Fibroblast of lung (primary cell): ENCODE measurements around the gene CALML6. TPM values are rescaled to one million over a fixed set of nuclear protein-coding genes. Genes with fewer than 3 reads are reported as not detected.

Experiments
- DNase-seq, 2 donors: peaks; one replicate each; pipeline versions ENCODE4 v3.0.0 to v3.0.0-alpha.2; 2010; ENCODE audit warnings: low read depth in 2 of 2
- H2AFZ ChIP-seq: 2 replicates; pipeline ENCODE4 v1.5.1; 2012; ENCODE audit warnings: low read length, control low read depth, inconsistent platforms
- H3K27ac ChIP-seq: 2 replicates; pipeline ENCODE4 v1.5.1; 2011; ENCODE audit warnings: low read length, control low read depth; ENCODE audit not compliant: insufficient read depth
- H3K27me3 ChIP-seq: 2 replicates; pipeline ENCODE4 v1.5.1; 2011; ENCODE audit warnings: mild to moderate bottlenecking, low read length; ENCODE audit not compliant: control insufficient read depth, insufficient read depth
- H3K36me3 ChIP-seq: 2 replicates; pipeline ENCODE4 v1.5.1; 2011; ENCODE audit warnings: low read length; ENCODE audit not compliant: control insufficient read depth, insufficient read depth
- H3K4me1 ChIP-seq: 2 replicates; pipeline ENCODE4 v1.5.1; 2011; ENCODE audit warnings: low read length; ENCODE audit not compliant: control insufficient read depth, insufficient read depth; ENCODE audit errors: extremely low read depth
- H3K4me2 ChIP-seq: 2 replicates; pipeline ENCODE4 v1.5.1; 2011; ENCODE audit warnings: low read length, control low read depth; ENCODE audit not compliant: insufficient read depth; ENCODE audit errors: extremely low read depth
- H3K4me3 ChIP-seq, 4 experiments: fragments of 200-600 bp in 1 of 4; sonication (generic) in 1 of 4; replicated peaks in 1 of 4; 2 replicates each; pipeline ENCODE4 v1.5.1; 2011 to 2016; ENCODE audit warnings: low read length in 4 of 4, low read depth in 3 of 4, mild to moderate bottlenecking in 3 of 4, control low read depth in 2 of 4, inconsistent platforms in 1 of 4, mixed read lengths in 1 of 4; ENCODE audit not compliant: insufficient read depth in 1 of 4; ENCODE audit errors: control extremely low read depth in 1 of 4
- H3K79me2 ChIP-seq: 2 replicates; pipeline ENCODE4 v1.5.1; 2012; ENCODE audit warnings: mild to moderate bottlenecking, low read length, inconsistent platforms; ENCODE audit not compliant: control insufficient read depth, insufficient read depth
- H3K9ac ChIP-seq: 2 replicates; pipeline ENCODE4 v1.5.1; 2011; ENCODE audit warnings: mild to moderate bottlenecking, low read length, control low read depth; ENCODE audit not compliant: insufficient read depth
- H3K9me3 ChIP-seq: 2 replicates; pipeline ENCODE4 v1.5.1; 2012; ENCODE audit warnings: low read depth, low read length; ENCODE audit not compliant: control insufficient read depth, insufficient read depth
- H4K20me1 ChIP-seq: 2 replicates; pipeline ENCODE4 v1.5.1; 2011; ENCODE audit warnings: low read length; ENCODE audit not compliant: control insufficient read depth, insufficient read depth; ENCODE audit errors: extremely low read depth
- EZH2 ChIP-seq: IDR thresholded peaks from 2 replicates; pipeline ENCODE4 v1.5.1; 2012; ENCODE audit warnings: low read length, control low read depth, mild to moderate bottlenecking; ENCODE audit errors: missing control alignments
- polyA plus RNA-seq, 2 donors: library from polyadenylated mRNA; depleted of rRNA in 1 of 2; stranded (reverse) in 1 of 2; unstranded in 1 of 2; fragments of >200 nt; gene quantifications; 2 replicates each; pipeline ENCODE4 v1.2.1, GENCODE V29; 2011 to 2012; ENCODE audit warnings: missing spikeins in 1 of 2
- total RNA-seq: library from RNA; depleted of rRNA; stranded (reverse); fragments of >200 nt; gene quantifications from 2 replicates; pipeline ENCODE4 v1.2.1, GENCODE V29; 2014
- TF ChIP-seq, protein P1 (sequence below), 2 donors: IDR thresholded peaks in 1 of 2; conservative IDR thresholded peaks in 1 of 2; 1 replicate in 1 of 2; 2 replicates in 1 of 2; pipeline ENCODE4 v1.5.1; 2011 to 2012; ENCODE audit warnings: low read length in 2 of 2, control low read depth in 1 of 2, inconsistent platforms in 1 of 2, low read depth in 1 of 2, mild to moderate bottlenecking in 1 of 2

CALML6 gene
- total and polyA plus RNA-seq, 2 donors (not counting 1 experiment from before 2014, with no cell fraction given): 0.09 to 0.17 TPM

DNA sequence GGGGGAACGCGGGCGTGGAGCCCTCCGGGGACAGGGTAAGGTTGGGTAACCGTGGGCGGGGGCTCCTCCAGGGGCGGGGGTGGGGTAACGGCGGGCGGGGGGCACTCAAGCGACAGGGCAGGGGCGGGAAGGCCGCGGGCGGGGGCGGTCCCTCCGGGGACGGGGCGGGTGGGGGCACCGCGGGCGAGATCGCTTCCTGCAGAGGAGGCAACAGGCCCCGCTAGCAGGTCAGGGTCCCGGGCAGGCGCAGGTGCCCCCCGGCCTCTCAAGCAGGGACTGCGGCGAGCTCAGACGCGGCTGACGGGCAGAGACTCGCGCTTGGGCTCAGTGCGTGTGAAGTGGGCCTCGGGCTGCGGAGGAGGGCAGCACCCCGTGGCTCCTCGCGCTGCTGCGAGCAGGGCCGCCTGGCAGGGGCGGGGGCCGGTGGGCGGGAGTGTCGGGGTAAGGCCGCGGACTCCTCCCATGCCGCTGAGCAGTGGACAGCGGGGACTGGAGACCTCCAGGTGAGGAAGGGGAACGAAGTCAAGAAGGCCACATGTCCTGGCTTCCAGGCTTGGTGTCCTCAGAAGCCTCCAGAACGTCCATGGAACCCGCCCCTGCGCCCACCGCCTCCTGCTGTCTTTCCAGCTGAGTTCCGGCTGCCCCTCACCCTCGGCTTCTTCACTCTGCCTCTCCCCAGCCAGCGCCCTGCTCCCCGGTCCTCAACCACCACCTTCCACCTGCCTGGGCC lies 23.5 kb upstream of the CALML6 start:
- Histone ChIP-seq H4K20me1 (peaks cover 7% of the 10 kb centered on the region), H3K9ac (peak overlapping the region; percentile 93), H3K36me3 (peaks cover 2% of the 10 kb centered on the region), H3K79me2 (peaks cover 43% of the 10 kb centered on the region), H3K27me3 (peaks cover 2% of the 10 kb centered on the region), H3K9me3 (no peaks in the 10 kb centered on the region), H3K4me2 (peak overlapping the region; percentile 99), H3K27ac (peak overlapping the region; percentile 69), H3K4me3 (peak overlapping the region; percentile 55 to 85 (median 58)), H3K4me1 (peaks cover 11% of the 10 kb centered on the region), H2AFZ (peak overlapping the region; percentile 83)
- TF ChIP-seq, protein P1, sequence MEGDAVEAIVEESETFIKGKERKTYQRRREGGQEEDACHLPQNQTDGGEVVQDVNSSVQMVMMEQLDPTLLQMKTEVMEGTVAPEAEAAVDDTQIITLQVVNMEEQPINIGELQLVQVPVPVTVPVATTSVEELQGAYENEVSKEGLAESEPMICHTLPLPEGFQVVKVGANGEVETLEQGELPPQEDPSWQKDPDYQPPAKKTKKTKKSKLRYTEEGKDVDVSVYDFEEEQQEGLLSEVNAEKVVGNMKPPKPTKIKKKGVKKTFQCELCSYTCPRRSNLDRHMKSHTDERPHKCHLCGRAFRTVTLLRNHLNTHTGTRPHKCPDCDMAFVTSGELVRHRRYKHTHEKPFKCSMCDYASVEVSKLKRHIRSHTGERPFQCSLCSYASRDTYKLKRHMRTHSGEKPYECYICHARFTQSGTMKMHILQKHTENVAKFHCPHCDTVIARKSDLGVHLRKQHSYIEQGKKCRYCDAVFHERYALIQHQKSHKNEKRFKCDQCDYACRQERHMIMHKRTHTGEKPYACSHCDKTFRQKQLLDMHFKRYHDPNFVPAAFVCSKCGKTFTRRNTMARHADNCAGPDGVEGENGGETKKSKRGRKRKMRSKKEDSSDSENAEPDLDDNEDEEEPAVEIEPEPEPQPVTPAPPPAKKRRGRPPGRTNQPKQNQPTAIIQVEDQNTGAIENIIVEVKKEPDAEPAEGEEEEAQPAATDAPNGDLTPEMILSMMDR (conservative IDR thresholded peaks at IDR 0.05 in 1 of 2, IDR thresholded peaks at IDR 0.05 in 1 of 2; ENCODE audit: low read depth in 1 of 2, low read length in 2 of 2): no peak
- no peak for TF ChIP-seq EZH2
- peak; percentile 33 to 52 for DNase-seq

DNA sequence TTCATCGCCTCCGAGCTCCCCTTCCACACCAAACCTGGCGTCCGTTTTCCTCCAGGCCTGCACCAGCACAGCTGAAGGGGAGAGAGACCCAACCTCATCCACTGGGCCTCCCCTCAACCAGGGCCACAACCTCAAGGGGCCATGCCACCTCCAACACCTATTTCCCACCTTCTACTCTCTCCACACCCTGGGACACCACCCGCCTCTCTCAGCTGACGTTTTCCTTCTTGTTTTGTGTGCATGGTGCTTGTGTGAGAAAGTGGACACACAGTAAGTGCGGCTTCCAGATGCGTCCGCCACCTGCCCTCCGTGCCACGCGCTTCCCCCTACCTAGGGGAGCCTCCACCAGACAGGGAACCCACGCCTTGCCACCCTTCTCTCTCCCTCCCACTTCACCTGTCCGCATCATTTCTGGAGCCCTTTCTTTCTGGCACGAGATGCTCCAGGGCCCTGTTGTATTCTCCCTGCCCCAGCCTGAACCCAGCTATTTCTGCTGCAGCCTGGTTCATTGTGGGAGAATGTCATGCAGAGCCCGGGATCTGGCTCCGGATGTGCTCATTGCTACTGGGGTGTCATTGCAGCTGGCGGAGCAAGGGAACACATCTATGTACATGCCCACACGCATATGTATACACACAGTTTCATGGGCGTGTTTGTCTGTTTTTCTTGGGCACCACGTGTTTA lies 22.8 kb upstream of the CALML6 start:
- H3K27ac ChIP-seq: no peak overlapping the region

DNA sequence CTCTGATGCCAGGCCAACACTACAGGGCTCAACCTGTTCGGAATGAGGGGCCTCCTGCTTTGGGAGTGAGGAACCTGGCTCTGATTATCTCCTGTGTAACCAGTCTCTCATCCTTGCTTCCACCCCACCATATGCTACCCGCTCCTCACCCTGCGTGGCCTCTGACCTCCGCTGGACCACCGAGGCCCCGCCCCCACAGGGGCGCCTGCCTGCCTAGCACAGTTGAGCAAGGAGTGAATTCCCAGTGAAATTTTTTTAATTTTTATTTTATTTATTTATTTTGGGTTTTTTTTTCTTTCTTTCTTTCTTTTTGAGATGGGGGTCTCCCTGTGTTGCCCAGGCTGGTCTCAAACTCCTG lies 22.3 kb upstream of the CALML6 start:
- DNase-seq: no peak
- no peak for TF ChIP-seq EZH2
- no peak overlapping the region for H3K27ac ChIP-seq
- H3K9me3 ChIP-seq: no peaks in the 10 kb centered on the region
- peaks cover 11% of the 10 kb centered on the region for H3K4me1 ChIP-seq
- peaks cover 2% of the 10 kb centered on the region for H3K36me3 ChIP-seq
- H3K79me2 ChIP-seq: peaks cover 31% of the 10 kb centered on the region
- H3K4me2 ChIP-seq: no peak overlapping the region
- H3K4me3 ChIP-seq: peak overlapping the region in 1 of 4 experiments; percentile 65
- peaks cover 4% of the 10 kb centered on the region for H4K20me1 ChIP-seq
- H3K9ac ChIP-seq: no peak overlapping the region
- peaks cover 2% of the 10 kb centered on the region for H3K27me3 ChIP-seq
- no peak overlapping the region for H2AFZ ChIP-seq

More for the DNA sequence above, 22.8 kb upstream of the CALML6 start:
- H3K27me3 ChIP-seq: peaks cover 2% of the 10 kb centered on the region
- peaks cover 36% of the 10 kb centered on the region for H3K79me2 ChIP-seq
- H2AFZ ChIP-seq: no peak overlapping the region
- H3K9ac ChIP-seq: peak overlapping the region; percentile 55
- peak overlapping the region; percentile 99 for H3K4me2 ChIP-seq
- peaks cover 4% of the 10 kb centered on the region for H4K20me1 ChIP-seq
- peaks cover 11% of the 10 kb centered on the region for H3K4me1 ChIP-seq
- H3K9me3 ChIP-seq: no peaks in the 10 kb centered on the region
- no peak for TF ChIP-seq EZH2
- TF ChIP-seq, protein P1 (conservative IDR thresholded peaks at IDR 0.05 in 1 of 2, IDR thresholded peaks at IDR 0.05 in 1 of 2; ENCODE audit: low read depth in 1 of 2, low read length in 2 of 2): no peak
- peak overlapping the region; percentile 55 to 65 (median 58) for H3K4me3 ChIP-seq
- no peak for DNase-seq
- H3K36me3 ChIP-seq: peaks cover 2% of the 10 kb centered on the region
